K562 treated with DMSO at 1 percent for 12 hours (cell line): Measurements from ENCODE around the gene CTU2. TPM values are rescaled to one million over a fixed set of nuclear protein-coding genes. Genes with fewer than 3 reads are reported as not detected.

Experiments used
- total RNA-seq: library from RNA; unstranded; fragments of 300-600 nt; gene quantifications from 2 replicates; pipeline ENCODE4 v1.2.3, GENCODE V29; 2022; ENCODE audit not compliant: insufficient read depth

The CTU2 gene
- 25.5 and 32.8 TPM in 2 replicates for total RNA-seq

DNA sequence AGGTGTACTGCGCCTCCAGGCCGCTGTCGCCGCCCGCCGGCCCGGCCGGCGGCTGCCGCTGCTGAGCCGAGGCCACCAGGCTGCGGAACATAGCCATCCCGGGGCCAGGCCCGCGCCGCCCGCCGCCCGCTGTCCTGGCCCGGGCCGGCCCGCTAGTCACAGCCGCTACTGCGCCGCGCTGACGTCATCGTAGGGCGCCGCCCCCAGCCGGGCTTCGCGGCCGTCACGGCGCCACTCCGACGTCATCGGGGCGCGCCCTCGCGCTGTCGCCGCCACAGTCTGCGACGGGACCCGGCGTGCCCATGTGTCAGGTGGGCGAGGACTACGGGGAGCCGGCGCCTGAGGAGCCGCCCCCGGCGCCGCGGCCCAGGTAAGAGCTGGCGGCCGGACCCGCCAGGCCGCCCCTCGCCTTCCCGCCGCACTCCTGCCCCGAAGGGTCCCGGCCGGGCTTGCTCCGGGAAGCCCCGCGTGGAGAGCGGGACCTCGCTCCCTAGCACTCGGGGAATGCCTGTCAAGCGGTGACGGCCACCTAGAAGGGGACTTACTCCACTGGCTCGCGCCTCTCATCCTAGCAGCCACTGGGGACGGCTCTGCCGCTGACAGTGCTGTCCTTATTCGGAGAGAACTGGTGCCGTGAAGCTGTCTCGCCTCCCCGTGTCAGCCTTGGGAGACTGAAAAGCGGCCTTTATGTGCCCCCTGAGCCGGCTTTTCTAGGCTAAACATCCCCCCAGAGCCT lies at the start of gene CTU2, which contains the start of gene RNF166:
Gene CTU2, plus strand, starts transcription at position 275 of the 736 bp plus-strand sequence. Its CDS starts 28 bp downstream, at position 303.
Gene RNF166, minus strand, starts transcription at position 180 of the 736 bp plus-strand sequence. Its CDS starts 83 bp downstream, at position 97.

DNA sequence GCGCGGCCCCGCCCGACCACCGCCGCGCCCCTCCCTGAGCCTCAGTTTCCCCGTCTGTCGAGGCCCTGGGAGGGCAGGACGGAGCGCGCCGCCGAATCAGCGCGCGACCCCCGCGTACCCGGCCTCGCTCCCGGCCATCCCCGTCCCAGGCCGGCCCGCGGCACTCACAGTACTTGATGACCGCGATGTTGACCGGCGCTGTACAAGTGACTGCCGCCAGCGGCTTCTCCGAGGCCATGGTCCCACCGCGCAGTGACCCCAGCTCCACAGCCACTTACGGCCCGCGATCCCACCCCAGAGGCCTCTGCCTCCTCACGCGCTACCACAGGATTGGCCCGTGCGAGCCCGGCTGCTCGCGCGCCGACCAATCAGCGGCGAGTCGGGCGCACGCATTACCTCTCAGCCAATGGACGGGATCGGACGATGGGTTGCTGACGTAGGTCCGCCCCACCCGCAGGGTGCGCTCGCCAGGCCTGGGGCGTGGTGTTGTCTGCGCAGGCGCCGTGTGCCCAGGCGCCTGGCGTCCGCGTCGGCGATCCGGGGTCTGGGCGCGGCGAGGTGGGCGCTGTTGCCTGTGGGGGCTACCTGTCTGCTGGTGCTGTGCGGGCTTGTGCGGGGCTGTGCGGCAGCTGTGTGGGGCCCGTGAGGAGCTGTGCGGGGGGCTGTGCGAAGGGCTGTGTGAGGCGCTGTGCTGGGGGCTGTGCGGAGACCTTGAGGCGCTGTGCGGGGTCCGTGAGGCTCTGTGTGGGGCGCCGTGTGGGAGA lies 43.3 kb upstream of the CTU2 start, which contains the start of gene MVD:
Gene MVD, minus strand, starts transcription at position 249 of the 764 bp plus-strand sequence. Its CDS starts 11 bp downstream, at position 238.

DNA sequence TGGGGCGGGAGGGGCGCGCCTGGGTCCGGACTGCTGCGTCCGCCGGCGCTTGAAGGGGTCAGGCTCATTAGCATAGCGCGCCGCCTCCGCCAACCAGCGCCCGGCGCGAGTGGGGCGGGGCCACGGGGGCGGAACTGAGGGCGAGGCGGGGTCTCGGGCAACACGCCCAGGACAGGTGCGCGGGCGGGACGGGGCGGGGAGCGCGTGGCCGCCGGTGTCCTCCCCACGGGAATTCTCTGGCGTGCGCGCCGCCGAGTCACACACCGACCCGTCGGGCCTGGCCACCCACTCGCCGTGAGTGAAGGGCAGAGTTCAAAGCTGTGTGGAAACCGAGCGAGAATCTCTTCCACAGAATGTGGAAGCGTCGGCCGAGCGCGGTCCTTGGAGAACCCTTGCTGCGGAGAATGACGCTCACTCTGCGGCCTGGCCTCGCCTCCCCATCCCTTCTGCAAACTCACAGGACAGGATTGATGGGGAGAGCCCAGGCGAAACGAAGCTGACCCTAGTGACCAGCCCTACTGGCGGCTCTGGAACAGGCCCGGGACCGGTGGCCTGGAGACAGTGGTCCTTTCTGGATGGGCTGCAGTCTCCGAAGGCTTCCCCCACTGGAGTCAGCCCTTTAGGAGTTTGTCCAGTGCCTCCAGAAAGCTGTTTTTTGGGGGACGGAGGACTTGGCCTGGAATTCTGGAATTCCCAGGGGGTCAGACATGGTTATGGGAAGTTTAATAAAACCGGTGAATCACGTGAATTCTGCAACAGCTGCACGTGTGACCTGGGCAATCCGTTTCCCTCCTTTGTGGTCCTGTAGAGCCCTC lies 19.7 kb upstream of the CTU2 start, which contains the start of gene SNAI3:
Gene SNAI3, minus strand, starts transcription at position 69 of the 815 bp plus-strand sequence. CDS start 101 bp downstream, outside the sequence.

Other genes with a start within 250 kb of the CTU2 start
- gene ZC3H18, start 136.1 kb upstream of the CTU2 start, total RNA-seq = 37.9 and 75.0 TPM in 2 replicates
- gene IL17C, start 67.9 kb upstream of the CTU2 start, total RNA-seq = not detected in 2 replicates
- gene CYBA, start 55.5 kb upstream of the CTU2 start, total RNA-seq = 459 and 717 TPM in 2 replicates
- gene MVD, start 43.4 kb upstream of the CTU2 start, total RNA-seq = 89.7 and 113 TPM in 2 replicates
- gene SNAI3, start 20.0 kb upstream of the CTU2 start, total RNA-seq = 1.8 and 2.2 TPM in 2 replicates
- 58.0 and 63.2 TPM in 2 replicates for gene RNF166, start 95 bp upstream of the CTU2 start, total RNA-seq
- gene PIEZO1, start 78.7 kb downstream of the CTU2 start, total RNA-seq = 196 and 242 TPM in 2 replicates
- gene CDT1, start 97.3 kb downstream of the CTU2 start, total RNA-seq = 218 and 221 TPM in 2 replicates
- gene APRT, start 105.4 kb downstream of the CTU2 start, total RNA-seq = 182 and 235 TPM in 2 replicates
- gene GALNS, start 150.4 kb downstream of the CTU2 start, total RNA-seq = 6.3 and 12.1 TPM in 2 replicates
- 52.8 and 54.1 TPM in 2 replicates for gene TRAPPC2L, start 150.6 kb downstream of the CTU2 start, total RNA-seq
- not detected in 2 replicates for gene PABPN1L, start 160.2 kb downstream of the CTU2 start, total RNA-seq